ENCODE results near the gene FBXO48.

FBXO48 gene

GRCh38 chr2:68411397-68412126 is 55.5 kb downstream of the FBXO48 start:
- DNase-seq, result no peak

Measured in fibroblast of skin of scalp (primary cell).